HCT116 (cell line): ENCODE results near the gene TAL2. TPM values are rescaled to one million over a fixed set of nuclear protein-coding genes. Genes with fewer than 3 reads are reported as not detected.

Source experiments
- ATAC-seq: fragments of 200-7000 bp; cut with Tn5 transposase; 2 replicates; pipeline ENCODE4 v1.9.1; 2020; ENCODE audit warnings: mild to moderate bottlenecking, moderate library complexity
- BruUV-seq: library from RNA; stranded (reverse); fragments of 400-500 nt; replicated peaks from 2 replicates; lab custom pipeline; 2021; lab: Mats Ljungman, UMichigan
- CTCF ChIA-PET: fragments of 300-600 bp; sonication (Branson Sonifier 250); formaldehyde crosslinking; loops from one replicate; lab custom pipeline; 2021; ENCODE audit warnings: antibody characterized with exemption; lab: Charles Lee
- POLR2A ChIA-PET: fragments of 300-600, 350-600 bp; sonication (Branson Sonifier 250); formaldehyde crosslinking; loops from one replicate; lab custom pipeline; 2021; ENCODE audit warnings: antibody characterized with exemption; lab: Charles Lee
- RAD21 ChIA-PET, 2 experiments: fragments of 300-600 bp; sonication (Branson Sonifier 250); formaldehyde crosslinking; loops; one replicate each; lab custom pipeline; 2023; ENCODE audit warnings: low total read pairs in 2 of 2; ENCODE audit not compliant: uncharacterized antibody in 2 of 2, unreplicated experiment in 2 of 2, low non-redundant PET in 1 of 2; lab: Charles Lee
- DNase-seq: peaks from one replicate; pipeline ENCODE4 v3.0.0-alpha.2; 2010; ENCODE audit warnings: low read depth, low spot score
- H2AFZ ChIP-seq: fragments of 200-600 bp; shearing (Covaris generic), sonication (generic); 2 replicates; pipeline ENCODE4 v1.6.1; 2017; ENCODE audit warnings: low read depth, mixed run types, mixed read lengths, antibody characterized with exemption, low read length; ENCODE audit not compliant: poor library complexity, severe bottlenecking
- H3K27ac ChIP-seq: 2 replicates; pipeline ENCODE4 v1.5.1; 2012; ENCODE audit warnings: low read depth, low read length
- H3K27me3 ChIP-seq: fragments of 200-600 bp; sonication (generic); 2 replicates; pipeline ENCODE4 v1.6.1; 2016; ENCODE audit warnings: mixed run types, low read length, mixed read lengths; ENCODE audit not compliant: insufficient read depth
- H3K36me3 ChIP-seq, 2 experiments: fragments of 200-500 bp in 1 of 2; fragments of 200-600 bp in 1 of 2; sonication (Bioruptor generic) in 1 of 2; sonication (generic) in 1 of 2; 2 replicates each; pipeline versions ENCODE4 v1.5.1 to v1.6.1; 2014 to 2016; ENCODE audit warnings: low read length in 2 of 2, inconsistent platforms in 1 of 2, mixed read lengths in 1 of 2, mixed run types in 1 of 2; ENCODE audit not compliant: insufficient read depth in 2 of 2, control insufficient read depth in 1 of 2
- H3K4me1 ChIP-seq, 2 experiments: fragments of 200-600 bp in 1 of 2; sonication (generic) in 1 of 2; 2 replicates each; pipeline versions ENCODE4 v1.5.1 to v1.6.1; 2012 to 2017; ENCODE audit warnings: low read length in 2 of 2, inconsistent platforms in 1 of 2, mild to moderate bottlenecking in 1 of 2, mixed read lengths in 1 of 2, mixed run types in 1 of 2, moderate library complexity in 1 of 2; ENCODE audit not compliant: insufficient read depth in 2 of 2, control insufficient read depth in 1 of 2
- H3K4me2 ChIP-seq: fragments of 200-600 bp; sonication (generic); 2 replicates; pipeline ENCODE4 v1.6.1; 2017; ENCODE audit warnings: mixed run types, low read length, mixed read lengths
- H3K4me3 ChIP-seq, 2 experiments: fragments of 200-600 bp in 1 of 2; sonication (generic) in 1 of 2; replicated peaks in 1 of 2; 2 replicates each; pipeline ENCODE4 v1.5.1; 2011 to 2016; ENCODE audit warnings: low read length in 2 of 2, control low read depth in 1 of 2, low read depth in 1 of 2, mild to moderate bottlenecking in 1 of 2, mixed read lengths in 1 of 2, mixed run types in 1 of 2
- H3K79me2 ChIP-seq: fragments of 200-600 bp; sonication (generic); 2 replicates; pipeline ENCODE4 v1.6.1; 2017; ENCODE audit warnings: mild to moderate bottlenecking, mixed run types, low read length, moderate library complexity, mixed read lengths; ENCODE audit not compliant: insufficient read depth
- H3K9ac ChIP-seq: fragments of 200-600 bp; sonication (generic); 2 replicates; pipeline ENCODE4 v1.6.1; 2016; ENCODE audit warnings: low read length, mixed read lengths
- H3K9me2 ChIP-seq: fragments of 200-600 bp; sonication (generic), shearing (Covaris generic); 2 replicates; pipeline ENCODE4 v1.6.1; 2017; ENCODE audit warnings: mixed run types, mild to moderate bottlenecking, moderate library complexity; ENCODE audit not compliant: insufficient read depth
- H3K9me3 ChIP-seq, 2 experiments: fragments of 200-500 bp in 1 of 2; fragments of 200-600 bp in 1 of 2; sonication (Bioruptor generic) in 1 of 2; sonication (generic) in 1 of 2; 2 replicates each; pipeline ENCODE4 v1.6.1; 2014 to 2017; ENCODE audit warnings: low read length in 2 of 2, mixed read lengths in 2 of 2, inconsistent platforms in 1 of 2, low read depth in 1 of 2, mild to moderate bottlenecking in 1 of 2, mixed run types in 1 of 2, moderate library complexity in 1 of 2; ENCODE audit not compliant: control insufficient read depth in 1 of 2, insufficient read depth in 1 of 2
- H4K20me1 ChIP-seq: fragments of 200-600 bp; sonication (generic), shearing (Covaris generic); 2 replicates; pipeline ENCODE4 v1.6.1; 2017; ENCODE audit warnings: mixed run types, mild to moderate bottlenecking, moderate library complexity; ENCODE audit not compliant: insufficient read depth
- CBX3 ChIP-seq: IDR thresholded peaks from 2 replicates; pipeline ENCODE4 v1.6.1; 2012; ENCODE audit warnings: low read depth
- CTCF ChIP-seq, 3 experiments: fragments of 200-600 bp in 1 of 3; sonication (generic) in 1 of 3; IDR thresholded peaks in 2 of 3; conservative IDR thresholded peaks in 1 of 3; 2 replicates each; pipeline ENCODE4 v1.5.1; 2012 to 2017; ENCODE audit warnings: low read depth in 2 of 3, low read length in 2 of 3, antibody characterized with exemption in 1 of 3, borderline replicate concordance in 1 of 3, control low read depth in 1 of 3, mild to moderate bottlenecking in 1 of 3, mixed read lengths in 1 of 3, mixed run types in 1 of 3, moderate library complexity in 1 of 3; ENCODE audit not compliant: insufficient read depth in 1 of 3
- JUND ChIP-seq: IDR thresholded peaks from 2 replicates; pipeline ENCODE4 v1.6.1; 2012
- POLR2A ChIP-seq: IDR thresholded peaks from 2 replicates; pipeline ENCODE4 v1.7.0; 2011; ENCODE audit warnings: borderline replicate concordance; ENCODE audit not compliant: insufficient read depth, insufficient read length; ENCODE audit errors: extremely low read depth
- RAD21 ChIP-seq: IDR thresholded peaks from 2 replicates; pipeline ENCODE4 v1.6.1; 2012; ENCODE audit warnings: low read depth, mild to moderate bottlenecking
- TCF7L2 ChIP-seq: IDR thresholded peaks from 2 replicates; pipeline ENCODE4 v1.7.0; 2011; ENCODE audit warnings: borderline replicate concordance, inconsistent platforms; ENCODE audit not compliant: insufficient read depth, insufficient read length; ENCODE audit errors: extremely low read depth
- ZNF274 ChIP-seq: fragments of 200-500 bp; sonication (Bioruptor generic); IDR thresholded peaks from 2 replicates; pipeline ENCODE4 v1.6.1; 2014; ENCODE audit warnings: mild to moderate bottlenecking, low read depth, low read length, inconsistent platforms
- intact Hi-C: fragments of 100-400 bp; cut with micrococcal nuclease; formaldehyde crosslinking; loops from 2 replicates; pipeline ENCODE4 v1.10.0; 2022
- total RNA-seq: library from RNA; stranded (reverse); gene quantifications from one replicate; pipeline ENCODE4 v1.2.1, GENCODE V29; 2021; ENCODE audit not compliant: unreplicated experiment
- TF ChIP-seq, protein P1 (sequence below): IDR thresholded peaks from 2 replicates; pipeline ENCODE4 v1.6.1; 2012; ENCODE audit warnings: low read depth
- TF ChIP-seq, protein P2 (sequence below): IDR thresholded peaks from 2 replicates; pipeline ENCODE4 v1.6.1; 2011; ENCODE audit warnings: mild to moderate bottlenecking, low read length, moderate library complexity; ENCODE audit not compliant: insufficient replicate concordance; ENCODE audit errors: extremely low read depth

The TAL2 gene
- total RNA-seq, 1 experiment from 2014 or later: not detected

DNA sequence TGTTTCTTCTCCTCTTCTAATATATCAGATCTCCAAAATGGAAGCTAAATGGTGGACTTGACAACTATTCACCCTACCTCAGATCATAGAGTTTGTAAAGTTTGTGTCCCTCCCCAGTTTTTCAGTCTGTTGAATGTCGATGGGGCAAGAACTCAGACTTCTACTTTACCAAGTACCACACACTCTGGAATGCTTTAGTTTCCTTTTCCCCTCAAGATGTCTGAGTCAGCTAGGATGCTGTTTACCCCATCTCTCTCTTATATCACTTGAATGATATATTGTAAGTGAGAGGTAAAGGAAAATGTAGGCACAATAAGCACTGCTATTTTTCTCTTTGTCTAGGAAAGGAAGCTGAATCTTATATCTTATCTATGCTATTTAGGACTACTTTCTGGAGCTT, 25.9 kb upstream of the TAL2 start:
- no peaks in the 10 kb centered on the region for H3K9me2 ChIP-seq
- POLR2A ChIA-PET: no interaction called here
- CTCF ChIA-PET: no interaction called here

More for the DNA sequence above, 25.9 kb upstream of the TAL2 start:
- Histone ChIP-seq H3K9ac (no peak overlapping the region), H3K27me3 (no peaks in the 10 kb centered on the region), H2AFZ (no peak overlapping the region), H3K9me3 (no peaks in the 10 kb centered on the region), H3K4me3 (no peak overlapping the region), H3K79me2 (no peaks in the 10 kb centered on the region), H3K27ac (no peak overlapping the region), H3K36me3 (no peaks in the 10 kb centered on the region), H3K4me1 (no peaks in the 10 kb centered on the region), H3K4me2 (no peak overlapping the region), H4K20me1 (no peaks in the 10 kb centered on the region)
- ATAC-seq (no peak), DNase-seq (no peak)
- BruUV-seq: no TSS peak
- TF ChIP-seq RAD21 (no peak), ZNF274 (no peak), POLR2A (no peak), TCF7L2 (no peak), JUND (no peak), CTCF (IDR thresholded peaks at IDR 0.05 in 2 of 3, conservative IDR thresholded peaks at IDR 0.05 in 1 of 3; ENCODE audit: borderline replicate concordance in 1 of 3, insufficient read depth in 1 of 3, low read depth in 2 of 3, low read length in 2 of 3) (no peak), CBX3 (no peak)
- TF ChIP-seq, protein P1, sequence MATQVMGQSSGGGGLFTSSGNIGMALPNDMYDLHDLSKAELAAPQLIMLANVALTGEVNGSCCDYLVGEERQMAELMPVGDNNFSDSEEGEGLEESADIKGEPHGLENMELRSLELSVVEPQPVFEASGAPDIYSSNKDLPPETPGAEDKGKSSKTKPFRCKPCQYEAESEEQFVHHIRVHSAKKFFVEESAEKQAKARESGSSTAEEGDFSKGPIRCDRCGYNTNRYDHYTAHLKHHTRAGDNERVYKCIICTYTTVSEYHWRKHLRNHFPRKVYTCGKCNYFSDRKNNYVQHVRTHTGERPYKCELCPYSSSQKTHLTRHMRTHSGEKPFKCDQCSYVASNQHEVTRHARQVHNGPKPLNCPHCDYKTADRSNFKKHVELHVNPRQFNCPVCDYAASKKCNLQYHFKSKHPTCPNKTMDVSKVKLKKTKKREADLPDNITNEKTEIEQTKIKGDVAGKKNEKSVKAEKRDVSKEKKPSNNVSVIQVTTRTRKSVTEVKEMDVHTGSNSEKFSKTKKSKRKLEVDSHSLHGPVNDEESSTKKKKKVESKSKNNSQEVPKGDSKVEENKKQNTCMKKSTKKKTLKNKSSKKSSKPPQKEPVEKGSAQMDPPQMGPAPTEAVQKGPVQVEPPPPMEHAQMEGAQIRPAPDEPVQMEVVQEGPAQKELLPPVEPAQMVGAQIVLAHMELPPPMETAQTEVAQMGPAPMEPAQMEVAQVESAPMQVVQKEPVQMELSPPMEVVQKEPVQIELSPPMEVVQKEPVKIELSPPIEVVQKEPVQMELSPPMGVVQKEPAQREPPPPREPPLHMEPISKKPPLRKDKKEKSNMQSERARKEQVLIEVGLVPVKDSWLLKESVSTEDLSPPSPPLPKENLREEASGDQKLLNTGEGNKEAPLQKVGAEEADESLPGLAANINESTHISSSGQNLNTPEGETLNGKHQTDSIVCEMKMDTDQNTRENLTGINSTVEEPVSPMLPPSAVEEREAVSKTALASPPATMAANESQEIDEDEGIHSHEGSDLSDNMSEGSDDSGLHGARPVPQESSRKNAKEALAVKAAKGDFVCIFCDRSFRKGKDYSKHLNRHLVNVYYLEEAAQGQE: no peak
- TF ChIP-seq, protein P2, sequence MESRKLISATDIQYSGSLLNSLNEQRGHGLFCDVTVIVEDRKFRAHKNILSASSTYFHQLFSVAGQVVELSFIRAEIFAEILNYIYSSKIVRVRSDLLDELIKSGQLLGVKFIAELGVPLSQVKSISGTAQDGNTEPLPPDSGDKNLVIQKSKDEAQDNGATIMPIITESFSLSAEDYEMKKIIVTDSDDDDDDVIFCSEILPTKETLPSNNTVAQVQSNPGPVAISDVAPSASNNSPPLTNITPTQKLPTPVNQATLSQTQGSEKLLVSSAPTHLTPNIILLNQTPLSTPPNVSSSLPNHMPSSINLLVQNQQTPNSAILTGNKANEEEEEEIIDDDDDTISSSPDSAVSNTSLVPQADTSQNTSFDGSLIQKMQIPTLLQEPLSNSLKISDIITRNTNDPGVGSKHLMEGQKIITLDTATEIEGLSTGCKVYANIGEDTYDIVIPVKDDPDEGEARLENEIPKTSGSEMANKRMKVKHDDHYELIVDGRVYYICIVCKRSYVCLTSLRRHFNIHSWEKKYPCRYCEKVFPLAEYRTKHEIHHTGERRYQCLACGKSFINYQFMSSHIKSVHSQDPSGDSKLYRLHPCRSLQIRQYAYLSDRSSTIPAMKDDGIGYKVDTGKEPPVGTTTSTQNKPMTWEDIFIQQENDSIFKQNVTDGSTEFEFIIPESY: no peak
- intact Hi-C loops: no loop called here
- RAD21 ChIA-PET: no interaction called here
